HEK293T (cell line): ENCODE data around the gene ITGAE.

Experiments used
- BHLHE40 ChIP-seq: fragments of 450-650 bp; IDR thresholded peaks from 2 replicates; pipeline ENCODE4 v1.6.1; 2016; ENCODE audit warnings: mild to moderate bottlenecking, moderate library complexity, borderline replicate concordance
- CTBP1 ChIP-seq: fragments of 450-650 bp; IDR thresholded peaks from 2 replicates; pipeline ENCODE4 v1.6.1; 2016; ENCODE audit warnings: borderline replicate concordance
- ELF4 ChIP-seq: fragments of 450-650 bp; IDR thresholded peaks from 2 replicates; pipeline ENCODE4 v1.6.1; 2017; ENCODE audit warnings: antibody characterized with exemption
- FOXK2 ChIP-seq: fragments of 450-650 bp; IDR thresholded peaks from 2 replicates; pipeline ENCODE4 v1.6.1; 2016; ENCODE audit warnings: mild to moderate bottlenecking
- FOXM1 ChIP-seq: fragments of 450-650 bp; IDR thresholded peaks from 2 replicates; pipeline ENCODE4 v1.6.1; 2017; ENCODE audit warnings: mild to moderate bottlenecking, borderline replicate concordance
- HDGF ChIP-seq: fragments of 450-650 bp; IDR thresholded peaks from 2 replicates; pipeline ENCODE4 v1.6.1; 2017; ENCODE audit warnings: antibody characterized with exemption, borderline replicate concordance
- NFRKB ChIP-seq: fragments of 450-650 bp; IDR thresholded peaks from 2 replicates; pipeline ENCODE4 v1.6.1; 2016; ENCODE audit warnings: mild to moderate bottlenecking, moderate library complexity
- PKNOX1 ChIP-seq: fragments of 450-650 bp; IDR thresholded peaks from 2 replicates; pipeline ENCODE4 v1.6.1; 2016
- SP1 ChIP-seq: fragments of 450-650 bp; IDR thresholded peaks from 2 replicates; pipeline ENCODE4 v1.6.1; 2017
- TARDBP ChIP-seq: fragments of 450-650 bp; IDR thresholded peaks from 2 replicates; pipeline ENCODE4 v1.6.1; 2016
- ZNF384 ChIP-seq: fragments of 450-650 bp; IDR thresholded peaks from 2 replicates; pipeline ENCODE4 v1.6.1; 2016

GRCh38 chr17:3800362-3801271 is at the start of gene ITGAE:
- no peak for TF ChIP-seq ZNF384
- no peak for TF ChIP-seq HDGF
- TF ChIP-seq BHLHE40, result no peak
- no peak for TF ChIP-seq NFRKB
- TF ChIP-seq PKNOX1, result no peak
- TF ChIP-seq CTBP1, result no peak
- TF ChIP-seq SP1, result no peak
- TF ChIP-seq TARDBP, result no peak
- no peak for TF ChIP-seq FOXM1
- TF ChIP-seq ELF4, result no peak
- TF ChIP-seq FOXK2, result no peak
